Lower lobe of right lung (tissue), 2 donors: ENCODE results near the gene DIS3L. TPM values are rescaled to one million over a fixed set of nuclear protein-coding genes. Genes with fewer than 3 reads are reported as not detected.
"Not testable (repeated sequence)": the region's sequence is repeated elsewhere in the genome, so short reads cannot be mapped to it uniquely, and the experiment has no call there.

Source experiments
- ATAC-seq, 2 donors: fragments of 200-7000 bp; cut with Tn5 transposase; one replicate each; pipeline ENCODE4 v1.9.1; 2020 to 2022; ENCODE audit warnings: mild to moderate bottlenecking in 2 of 2, moderate library complexity in 2 of 2
- DNase-seq: peaks from one replicate; pipeline ENCODE4 v3.0.0-alpha.2; 2020
- H3K27ac ChIP-seq: fragments of 200-600 bp; one replicate; pipeline ENCODE4 v1.8.0; 2022
- H3K27me3 ChIP-seq: fragments of 200-600 bp; one replicate; pipeline ENCODE4 v1.8.0; 2022; ENCODE audit warnings: low read depth
- H3K36me3 ChIP-seq: fragments of 200-600 bp; one replicate; pipeline ENCODE4 v1.8.0; 2022; ENCODE audit warnings: mild to moderate bottlenecking
- H3K4me1 ChIP-seq: fragments of 200-600 bp; one replicate; pipeline ENCODE4 v1.8.0; 2022
- H3K4me3 ChIP-seq: fragments of 200-600 bp; one replicate; pipeline ENCODE4 v1.8.0; 2022; ENCODE audit warnings: mild to moderate bottlenecking
- H3K9me3 ChIP-seq: fragments of 200-600 bp; one replicate; pipeline ENCODE4 v1.8.0; 2022
- intact Hi-C: fragments of 100-400 bp; cut with DNase I; formaldehyde crosslinking; loops from one replicate; pipeline ENCODE4 v1.11.0; 2022
- total RNA-seq: library from RNA; stranded (reverse); fragmentation: NEBNext Ultra II Directional; extraction: Animal tissue kit (Norgen Biotek cat#: 25700); gene quantifications from one replicate; pipeline ENCODE4 v1.2.1, GENCODE V29; 2021
- TF ChIP-seq, protein P1 (sequence below): fragments of 200-600 bp; IDR thresholded peaks from one replicate; pipeline ENCODE4 v1.8.0; 2022; ENCODE audit warnings: antibody characterized with exemption, mild to moderate bottlenecking
- donor health status: DM: no; HTN: yes; CAD: no; lungs with severe emphysema.

Gene DIS3L
- total RNA-seq, 1 donor from 2014 or later = 29.2 TPM

DNA sequence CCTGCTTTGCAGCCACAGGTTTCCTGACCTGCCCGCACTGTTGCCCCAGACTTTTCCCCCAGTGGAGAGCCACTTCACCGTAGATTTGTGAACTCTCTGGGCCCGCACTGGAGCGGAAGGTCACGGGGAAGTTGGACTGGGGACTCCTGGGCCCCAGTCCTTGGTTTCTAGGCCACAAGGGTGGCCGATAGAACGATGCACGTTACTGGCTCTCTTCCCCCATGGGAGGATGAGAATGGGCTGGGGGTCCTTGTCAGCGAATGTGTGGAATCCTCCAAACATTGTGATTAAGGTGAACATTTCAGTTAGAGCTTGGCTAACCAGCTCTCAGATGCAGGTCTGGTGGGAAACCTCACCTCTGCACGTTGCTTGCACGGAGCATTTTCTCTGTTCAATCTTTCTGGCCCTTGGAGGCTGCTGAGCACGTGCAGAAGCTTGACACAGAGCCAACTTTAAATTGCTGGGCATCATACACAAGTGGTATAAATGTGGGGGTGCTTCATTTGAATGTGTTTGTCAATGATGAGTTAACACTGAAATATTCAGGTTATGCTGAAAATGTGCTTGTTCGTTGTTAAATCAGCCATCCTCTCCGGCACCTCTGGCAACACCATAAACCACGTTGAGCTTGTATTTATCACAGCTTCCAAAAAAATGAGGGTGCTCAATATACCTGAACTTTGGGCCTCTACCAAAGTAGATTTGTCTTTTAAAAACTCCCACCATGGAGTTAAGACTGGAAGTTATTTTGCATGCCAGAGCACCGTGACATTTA, 976 bp downstream of the DIS3L start:
- intact Hi-C loops = no loop called here
- H3K4me3 ChIP-seq = peak overlapping the region; percentile 81
- peaks cover 29% of the 10 kb centered on the region for H3K4me1 ChIP-seq
- no peaks in the 10 kb centered on the region for H3K9me3 ChIP-seq
- ATAC-seq (peak; percentile 67 to 75), DNase-seq (peak; percentile 72)
- H3K27ac ChIP-seq = peak overlapping the region; percentile 94
- TF ChIP-seq, protein P1, sequence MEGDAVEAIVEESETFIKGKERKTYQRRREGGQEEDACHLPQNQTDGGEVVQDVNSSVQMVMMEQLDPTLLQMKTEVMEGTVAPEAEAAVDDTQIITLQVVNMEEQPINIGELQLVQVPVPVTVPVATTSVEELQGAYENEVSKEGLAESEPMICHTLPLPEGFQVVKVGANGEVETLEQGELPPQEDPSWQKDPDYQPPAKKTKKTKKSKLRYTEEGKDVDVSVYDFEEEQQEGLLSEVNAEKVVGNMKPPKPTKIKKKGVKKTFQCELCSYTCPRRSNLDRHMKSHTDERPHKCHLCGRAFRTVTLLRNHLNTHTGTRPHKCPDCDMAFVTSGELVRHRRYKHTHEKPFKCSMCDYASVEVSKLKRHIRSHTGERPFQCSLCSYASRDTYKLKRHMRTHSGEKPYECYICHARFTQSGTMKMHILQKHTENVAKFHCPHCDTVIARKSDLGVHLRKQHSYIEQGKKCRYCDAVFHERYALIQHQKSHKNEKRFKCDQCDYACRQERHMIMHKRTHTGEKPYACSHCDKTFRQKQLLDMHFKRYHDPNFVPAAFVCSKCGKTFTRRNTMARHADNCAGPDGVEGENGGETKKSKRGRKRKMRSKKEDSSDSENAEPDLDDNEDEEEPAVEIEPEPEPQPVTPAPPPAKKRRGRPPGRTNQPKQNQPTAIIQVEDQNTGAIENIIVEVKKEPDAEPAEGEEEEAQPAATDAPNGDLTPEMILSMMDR = no peak
- no peaks in the 10 kb centered on the region for H3K27me3 ChIP-seq
- H3K36me3 ChIP-seq = peaks cover 13% of the 10 kb centered on the region

DNA sequence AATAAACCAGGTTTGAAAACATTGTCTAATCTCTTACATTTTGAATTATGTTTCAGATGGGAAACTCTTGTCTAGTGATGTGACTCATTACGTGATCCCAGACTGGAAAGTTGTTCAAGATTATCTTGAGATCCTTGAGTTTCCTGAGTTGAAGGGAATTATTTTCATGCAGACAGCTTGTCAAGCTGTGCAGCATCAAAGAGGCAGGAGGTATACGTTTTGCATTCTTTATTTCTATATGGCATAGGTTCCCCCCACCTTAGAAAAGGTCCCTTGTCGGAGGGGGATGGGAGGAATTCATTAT, 1.5 kb downstream of the DIS3L start:
- Histone ChIP-seq H3K27ac (peak overlapping the region; percentile 94), H3K27me3 (no peaks in the 10 kb centered on the region), H3K9me3 (no peaks in the 10 kb centered on the region), H3K36me3 (peaks cover 13% of the 10 kb centered on the region), H3K4me3 (peak overlapping the region; percentile 81), H3K4me1 (peaks cover 29% of the 10 kb centered on the region)
- intact Hi-C loops = no loop called here
- TF ChIP-seq, protein P1 = no peak
- DNase-seq = no peak
- ATAC-seq = no peak

DNA sequence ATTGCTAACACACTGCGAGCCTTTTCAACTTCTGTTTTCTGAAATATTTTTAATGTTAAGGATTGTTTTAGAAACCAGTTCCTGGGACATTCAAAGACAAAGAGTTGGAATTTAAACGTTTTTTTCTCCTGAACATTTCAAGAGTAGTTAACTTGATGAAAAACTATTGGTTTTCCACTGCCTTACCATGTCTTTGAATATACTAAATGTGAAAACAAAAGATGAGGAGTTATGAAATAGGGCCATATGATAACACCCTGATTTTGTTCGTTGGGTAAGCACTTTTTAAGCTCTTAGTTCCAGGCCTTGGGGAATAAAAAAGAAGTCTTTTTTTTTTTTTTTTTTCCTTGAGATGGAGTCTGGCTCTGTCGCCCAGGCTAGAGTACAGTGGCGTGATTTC, 2.8 kb downstream of the DIS3L start:
- intact Hi-C loops = no loop called here
- Histone ChIP-seq H3K27me3 (no peaks in the 10 kb centered on the region), H3K36me3 (peaks cover 20% of the 10 kb centered on the region), H3K4me1 (peaks cover 29% of the 10 kb centered on the region), H3K9me3 (no peaks in the 10 kb centered on the region), H3K4me3 (no peak overlapping the region), H3K27ac (no peak overlapping the region)
- no peak for ATAC-seq
- DNase-seq = no peak
- TF ChIP-seq, protein P1 = no peak

DNA sequence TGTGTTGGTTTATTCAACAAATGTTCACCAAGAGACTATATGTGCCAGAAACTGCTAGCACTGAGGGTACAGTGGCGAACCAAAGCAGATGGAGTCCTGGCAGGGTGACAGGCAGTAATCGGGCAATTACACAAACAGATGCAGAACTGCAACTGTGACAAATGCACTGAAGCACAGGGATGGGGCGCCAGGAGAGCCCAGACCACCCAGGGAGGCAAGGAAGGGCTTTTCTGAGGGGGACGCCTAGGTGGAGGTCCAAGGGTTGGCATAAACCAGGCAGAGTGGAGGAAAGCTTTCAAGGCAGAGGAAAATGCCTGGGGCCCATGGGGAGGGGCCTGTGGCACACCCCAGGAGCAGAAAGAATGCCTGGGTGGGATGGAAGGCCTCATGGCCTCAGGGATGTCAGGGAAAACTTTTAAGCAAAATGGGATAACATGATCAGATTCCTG, 5.5 kb downstream of the DIS3L start:
- H3K9me3 ChIP-seq = no peaks in the 10 kb centered on the region
- no peaks in the 10 kb centered on the region for H3K27me3 ChIP-seq
- no peak overlapping the region for H3K4me3 ChIP-seq
- TF ChIP-seq, protein P1 = no peak
- intact Hi-C loops = no loop called here
- no peak for ATAC-seq
- H3K27ac ChIP-seq = no peak overlapping the region
- H3K36me3 ChIP-seq = peaks cover 35% of the 10 kb centered on the region
- DNase-seq = no peak
- peaks cover 16% of the 10 kb centered on the region for H3K4me1 ChIP-seq

DNA sequence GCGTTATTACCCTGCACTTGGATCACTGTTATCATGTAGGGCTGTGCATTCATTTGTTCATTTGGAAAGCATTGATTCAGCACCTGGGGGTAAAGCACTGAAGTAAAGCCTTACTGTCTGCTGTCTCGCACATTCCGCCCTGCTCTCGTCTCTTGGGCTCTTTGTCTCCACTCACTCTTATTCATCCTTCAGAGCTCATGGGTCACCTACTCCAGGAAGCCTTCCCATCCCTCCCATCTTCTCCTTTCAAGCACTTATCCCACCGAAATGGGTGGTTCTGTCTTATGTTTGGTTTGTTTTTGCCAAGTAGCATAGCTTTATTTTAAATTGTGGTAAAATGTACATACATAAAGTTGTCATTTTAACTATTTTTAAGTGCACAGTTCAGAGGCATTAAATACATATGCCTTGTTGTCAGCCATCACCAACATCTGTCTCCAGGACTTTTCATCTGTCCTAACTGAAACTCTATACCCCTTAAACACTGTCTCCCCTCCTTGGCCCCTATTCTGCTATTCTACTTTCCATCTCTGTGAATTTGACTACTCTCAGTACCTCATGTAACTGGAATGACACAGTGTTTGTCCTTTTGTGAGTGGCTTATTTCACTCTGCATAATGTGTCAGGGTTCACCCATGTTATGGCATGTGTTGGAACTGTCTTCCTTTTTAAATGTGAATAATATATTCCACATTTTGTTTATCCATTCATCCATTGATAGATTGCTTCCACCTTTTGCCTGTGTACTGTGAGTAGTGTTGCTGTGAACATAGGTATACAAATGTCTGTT, 9.3 kb downstream of the DIS3L start:
- TF ChIP-seq, protein P1 = no peak
- no peaks in the 10 kb centered on the region for H3K27me3 ChIP-seq
- no peak overlapping the region for H3K27ac ChIP-seq
- H3K4me3 ChIP-seq = no peak overlapping the region
- no peak for DNase-seq
- no peaks in the 10 kb centered on the region for H3K9me3 ChIP-seq
- ATAC-seq = no peak
- H3K4me1 ChIP-seq = no peaks in the 10 kb centered on the region
- peaks cover 48% of the 10 kb centered on the region for H3K36me3 ChIP-seq
- intact Hi-C loops = no loop called here

DNA sequence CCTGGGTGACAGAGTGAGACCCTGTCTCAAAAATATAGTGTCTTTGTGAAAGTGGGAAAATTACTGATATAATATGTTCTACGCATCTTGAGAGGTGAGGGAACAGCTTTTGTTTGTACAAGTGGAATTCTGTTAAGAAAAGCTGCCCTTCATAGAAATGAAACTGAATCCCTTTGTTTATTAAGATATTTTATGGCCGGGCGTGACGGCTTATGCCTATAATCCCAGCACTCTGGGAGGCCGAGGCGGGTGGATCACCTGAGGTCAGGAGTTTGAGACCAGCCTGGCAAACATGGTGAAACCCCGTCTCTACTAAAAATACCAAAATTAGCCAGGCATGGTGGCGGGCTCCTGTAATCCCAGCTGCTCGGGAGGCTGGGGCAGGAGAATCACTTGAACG, 11.1 kb downstream of the DIS3L start:
- intact Hi-C loops, H3K27ac ChIP-seq, H3K4me1 ChIP-seq, H3K9me3 ChIP-seq, H3K27me3 ChIP-seq, H3K4me3 ChIP-seq, DNase-seq, ATAC-seq: not testable (repeated sequence)
- H3K36me3 ChIP-seq = peaks cover 61% of the 10 kb centered on the region
